GM12801 (cell line): ENCODE results near the gene TASL.

Experiments used
- TF ChIP-seq, protein P1 (sequence below): IDR thresholded peaks from one replicate; pipeline ENCODE4 v1.5.1; 2011; ENCODE audit warnings: control low read depth; ENCODE audit not compliant: insufficient read length; ENCODE audit errors: extremely low read depth

Gene TASL

DNA sequence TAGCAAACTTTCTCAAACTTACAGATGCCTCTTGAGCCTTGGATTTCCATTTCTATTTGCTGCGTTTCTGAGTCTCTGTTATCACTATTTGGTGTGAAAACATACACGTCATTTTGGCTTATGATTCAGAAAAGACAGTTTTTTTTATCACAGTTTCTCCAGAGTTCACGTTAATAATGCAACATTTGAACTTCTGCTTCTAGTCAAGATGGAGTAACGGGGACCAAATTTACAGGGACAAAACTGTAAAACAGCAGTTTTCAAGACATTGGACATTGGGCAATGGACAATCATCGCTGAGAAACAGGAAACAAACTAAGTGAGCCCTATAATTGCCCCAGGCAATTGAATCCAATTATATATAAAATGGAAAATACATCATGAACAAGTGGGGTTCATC, 36.2 kb upstream of the TASL start:
- TF ChIP-seq, protein P1, sequence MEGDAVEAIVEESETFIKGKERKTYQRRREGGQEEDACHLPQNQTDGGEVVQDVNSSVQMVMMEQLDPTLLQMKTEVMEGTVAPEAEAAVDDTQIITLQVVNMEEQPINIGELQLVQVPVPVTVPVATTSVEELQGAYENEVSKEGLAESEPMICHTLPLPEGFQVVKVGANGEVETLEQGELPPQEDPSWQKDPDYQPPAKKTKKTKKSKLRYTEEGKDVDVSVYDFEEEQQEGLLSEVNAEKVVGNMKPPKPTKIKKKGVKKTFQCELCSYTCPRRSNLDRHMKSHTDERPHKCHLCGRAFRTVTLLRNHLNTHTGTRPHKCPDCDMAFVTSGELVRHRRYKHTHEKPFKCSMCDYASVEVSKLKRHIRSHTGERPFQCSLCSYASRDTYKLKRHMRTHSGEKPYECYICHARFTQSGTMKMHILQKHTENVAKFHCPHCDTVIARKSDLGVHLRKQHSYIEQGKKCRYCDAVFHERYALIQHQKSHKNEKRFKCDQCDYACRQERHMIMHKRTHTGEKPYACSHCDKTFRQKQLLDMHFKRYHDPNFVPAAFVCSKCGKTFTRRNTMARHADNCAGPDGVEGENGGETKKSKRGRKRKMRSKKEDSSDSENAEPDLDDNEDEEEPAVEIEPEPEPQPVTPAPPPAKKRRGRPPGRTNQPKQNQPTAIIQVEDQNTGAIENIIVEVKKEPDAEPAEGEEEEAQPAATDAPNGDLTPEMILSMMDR: no peak

DNA sequence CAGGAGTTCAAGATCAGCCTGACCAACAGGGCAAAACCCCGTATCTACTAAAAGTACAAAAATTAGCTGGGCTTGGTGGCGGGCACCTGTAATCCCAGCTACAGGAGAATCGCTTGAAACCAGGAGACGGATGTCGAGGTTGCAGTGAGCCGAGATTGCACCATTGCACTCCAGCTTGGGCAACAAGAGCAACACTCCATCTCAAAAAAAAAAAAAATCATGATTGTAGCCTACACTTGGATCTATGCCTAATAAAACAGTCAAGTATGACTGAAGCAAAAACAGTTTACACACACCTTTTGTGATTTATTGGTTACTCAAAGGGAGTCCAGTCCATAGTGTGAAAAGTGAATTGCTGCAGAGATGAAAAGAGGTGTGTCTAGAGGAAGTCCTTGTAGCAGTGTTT, 34.7 kb upstream of the TASL start:
- TF ChIP-seq, protein P1: no peak

DNA sequence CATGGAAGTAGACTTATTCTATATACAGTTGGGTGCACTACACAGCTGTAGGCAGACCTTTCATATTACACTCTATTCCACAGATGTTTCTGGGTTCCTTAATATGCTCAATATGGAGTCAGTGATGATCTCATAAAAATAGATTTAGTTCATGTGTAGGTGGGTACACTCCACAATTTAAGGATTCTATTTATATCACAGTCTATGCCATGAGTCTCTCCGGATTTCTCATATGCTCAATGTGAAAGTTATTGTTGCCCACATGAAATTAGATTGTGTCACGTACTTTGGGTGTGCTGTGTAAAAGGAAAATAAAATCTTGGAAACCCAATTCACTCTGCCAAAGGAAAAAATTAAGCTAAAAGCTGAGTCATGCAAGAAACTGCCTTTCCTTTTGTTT, 32.5 kb upstream of the TASL start:
- TF ChIP-seq, protein P1: no peak

DNA sequence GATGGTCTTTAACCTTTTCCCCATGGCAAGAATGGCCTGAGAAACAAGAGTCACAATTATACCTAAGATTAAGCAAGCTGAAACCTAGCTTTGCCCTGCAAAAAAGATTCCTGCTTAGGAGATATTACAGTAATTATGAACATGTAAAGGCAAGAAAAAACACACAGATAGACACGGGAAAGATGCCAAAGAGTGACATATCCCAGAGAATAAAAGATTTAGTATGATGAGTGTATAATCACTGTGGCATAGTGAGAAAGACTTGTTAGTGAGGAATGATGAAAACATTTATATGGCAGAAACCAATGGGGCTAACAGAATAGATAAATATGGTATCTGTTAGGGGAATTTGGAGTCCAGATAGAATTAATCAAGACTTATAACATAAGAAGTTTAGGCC, 29.6 kb upstream of the TASL start:
- TF ChIP-seq, protein P1: no peak

DNA sequence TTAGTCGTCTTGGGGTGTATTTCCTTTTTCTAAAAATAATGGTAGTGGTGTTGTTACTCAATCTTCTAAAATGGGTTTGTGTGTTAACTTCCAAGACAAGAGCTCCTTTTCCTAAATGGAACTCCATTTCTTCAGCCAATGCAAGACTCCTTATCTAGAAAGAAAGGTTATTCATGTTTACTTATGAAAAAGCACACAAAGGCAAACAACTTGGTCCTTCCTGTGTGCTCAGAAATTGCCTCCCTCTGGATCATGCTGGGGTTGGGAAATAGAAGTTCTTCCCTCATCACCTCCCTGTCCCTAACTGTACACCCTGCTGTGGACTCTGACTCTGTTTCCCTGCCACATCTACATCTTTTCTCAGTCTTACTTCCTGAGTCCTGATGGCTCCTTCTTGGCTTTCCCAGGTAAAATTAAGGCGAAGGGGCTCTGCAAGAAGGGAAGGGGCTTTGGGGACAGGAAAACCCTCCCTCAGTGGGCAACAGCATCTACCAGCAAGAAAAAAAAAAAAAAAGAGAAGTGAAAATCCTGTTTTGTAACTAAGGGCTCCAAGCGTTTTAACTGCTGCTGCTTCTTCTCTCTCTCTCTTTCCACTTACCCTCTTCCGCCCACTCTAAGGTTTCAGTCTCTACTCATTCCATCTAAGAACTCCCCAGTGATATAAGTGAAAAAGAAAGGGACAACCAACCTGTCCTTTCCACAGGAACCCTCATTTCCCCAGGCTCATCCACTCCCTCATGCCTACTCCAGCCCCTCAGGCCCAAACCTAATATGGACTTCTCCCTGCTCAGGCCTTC, 19.8 kb upstream of the TASL start:
- TF ChIP-seq, protein P1: no peak

DNA sequence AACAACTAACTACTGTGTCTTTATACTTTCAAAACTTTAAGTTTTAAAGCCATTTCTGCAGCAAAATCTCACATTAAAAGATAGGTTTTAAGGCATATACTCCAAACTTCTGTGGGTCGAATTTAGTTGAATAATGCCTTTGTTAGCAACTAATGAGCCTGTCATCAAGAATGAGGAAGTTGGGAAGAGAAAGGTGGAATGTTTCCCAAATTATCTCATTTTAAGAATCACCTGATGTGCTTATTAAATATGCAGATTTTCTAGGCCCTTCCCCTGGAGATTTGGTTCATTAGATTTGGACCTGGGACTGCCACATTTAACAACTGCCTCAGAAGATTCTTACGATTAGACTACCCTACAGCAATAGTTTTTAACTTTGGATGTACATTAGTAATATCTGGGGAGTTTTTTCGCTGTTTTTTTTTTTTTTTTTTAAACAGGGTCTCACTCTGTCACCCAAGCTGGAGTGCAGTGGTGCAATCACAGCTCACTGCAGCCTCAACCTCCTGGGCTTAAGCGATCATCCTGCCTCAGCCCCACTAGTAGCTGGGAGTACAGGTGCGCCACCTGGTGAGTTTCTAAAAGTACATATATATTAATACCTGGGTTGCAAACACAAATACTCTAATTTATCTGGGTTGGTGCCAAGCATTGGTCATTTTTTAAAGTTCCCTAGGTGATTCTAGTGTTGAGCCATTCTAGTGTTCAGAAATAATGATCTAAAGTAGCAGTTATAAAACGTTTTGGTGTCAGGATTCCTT, 16.1 kb upstream of the TASL start:
- TF ChIP-seq, protein P1: no peak

DNA sequence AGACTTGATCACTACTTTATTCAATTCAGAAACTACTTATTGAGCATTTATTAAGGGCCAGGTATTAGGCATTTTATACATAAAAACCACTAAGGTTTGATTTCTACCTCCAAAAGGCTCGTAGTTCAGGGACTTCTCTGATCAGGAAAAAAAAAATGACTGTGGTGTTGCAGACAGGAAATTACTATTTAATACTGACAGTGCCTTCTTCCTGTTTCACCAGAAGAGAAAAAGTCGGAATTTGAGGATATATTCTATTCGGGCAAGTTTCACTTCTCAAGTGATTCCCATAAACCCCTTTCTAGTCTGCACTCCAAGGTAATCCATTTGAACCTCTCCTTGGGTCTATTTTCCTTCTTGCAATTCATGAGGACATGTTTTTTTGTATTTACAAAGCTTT, 15.3 kb upstream of the TASL start:
- TF ChIP-seq, protein P1: no peak
